Gastroesophageal sphincter (tissue), 3 donors: ENCODE measurements around the gene ITK.

Experiments used
- CTCF ChIP-seq, 4 experiments: fragments of 200-600 bp in 2 of 4; fragments of 450-650 bp in 2 of 4; sonication (generic) in 1 of 4; IDR thresholded peaks; one replicate each; pipeline ENCODE4 v1.5.1; 2017 to 2019; ENCODE audit warnings: antibody characterized with exemption in 4 of 4, mild to moderate bottlenecking in 2 of 4, moderate library complexity in 2 of 4
- POLR2A ChIP-seq, 2 donors: fragments of 450-650 bp; IDR thresholded peaks; one replicate each; pipeline ENCODE4 v1.6.1; 2017; ENCODE audit warnings: antibody characterized with exemption in 2 of 2, mild to moderate bottlenecking in 2 of 2, moderate library complexity in 1 of 2

DNA sequence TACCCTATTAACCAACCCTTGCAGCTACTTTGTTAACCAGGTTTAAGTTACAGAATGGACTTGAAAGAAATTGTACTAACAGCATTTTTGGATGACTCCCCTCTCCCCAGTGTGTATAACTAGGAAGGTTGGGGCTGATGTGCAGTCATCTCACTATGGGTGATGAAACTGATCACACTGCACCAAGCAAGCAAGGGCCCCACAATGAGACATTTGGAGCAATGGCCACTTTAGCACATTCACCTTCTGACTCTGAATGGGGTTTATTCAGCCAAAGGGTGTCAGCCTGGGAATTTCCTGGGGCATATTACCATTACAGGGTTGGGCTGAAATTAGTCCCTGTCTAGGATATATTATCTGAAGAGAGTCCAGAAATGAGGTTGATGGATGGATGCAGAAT lies 66.6 kb downstream of the ITK start:
- TF ChIP-seq CTCF (IDR thresholded peaks at IDR 0.05) (no peak), POLR2A (IDR thresholded peaks at IDR 0.05) (no peak)
